ENCODE data around the gene VMP1.
"Not testable (repeated sequence)": the region's sequence is repeated elsewhere in the genome, so short reads cannot be mapped to it uniquely, and the experiment has no call there.

VMP1 gene

DNA sequence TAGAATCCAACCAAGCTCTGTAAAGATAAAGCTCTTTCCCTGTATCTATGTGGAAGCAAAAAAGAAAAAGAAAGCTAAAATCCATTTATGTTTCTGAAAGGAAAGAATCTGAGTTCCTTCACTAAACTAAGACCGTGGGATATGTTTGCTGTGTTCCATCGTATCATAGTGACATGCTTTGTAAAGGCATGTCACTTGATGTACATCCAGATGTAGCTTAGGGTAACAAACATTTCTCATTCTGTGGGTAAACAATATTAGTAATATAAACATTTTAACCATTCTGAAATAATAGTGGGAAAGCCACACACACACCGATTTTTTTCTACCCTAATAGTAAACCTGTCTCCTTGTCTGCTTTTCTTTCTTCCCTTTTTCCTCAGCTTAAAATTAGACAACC lies 107.2 kb downstream of the VMP1 start:
- DNase-seq = no peak

DNA sequence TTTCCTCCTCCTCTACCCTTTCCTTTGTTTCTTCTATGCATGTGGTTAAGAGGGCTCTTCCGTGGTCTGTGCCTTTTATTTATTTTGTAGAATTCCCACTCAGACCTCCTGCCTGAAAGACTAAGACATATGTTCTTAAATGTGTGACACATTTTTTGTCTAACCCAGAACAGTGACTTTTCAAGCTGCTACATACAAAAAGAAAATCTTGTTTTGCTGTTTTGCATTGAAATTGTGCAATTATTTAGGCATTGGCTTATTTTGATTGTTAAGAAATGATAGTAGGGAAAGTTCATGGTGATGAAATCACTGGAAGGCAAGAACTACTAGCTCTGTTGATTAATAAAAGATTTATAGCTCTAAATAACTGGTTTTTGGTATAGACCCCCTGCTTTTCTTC lies 108.5 kb downstream of the VMP1 start:
- DNase-seq = peak in 1 of 3 experiments; percentile 41

DNA sequence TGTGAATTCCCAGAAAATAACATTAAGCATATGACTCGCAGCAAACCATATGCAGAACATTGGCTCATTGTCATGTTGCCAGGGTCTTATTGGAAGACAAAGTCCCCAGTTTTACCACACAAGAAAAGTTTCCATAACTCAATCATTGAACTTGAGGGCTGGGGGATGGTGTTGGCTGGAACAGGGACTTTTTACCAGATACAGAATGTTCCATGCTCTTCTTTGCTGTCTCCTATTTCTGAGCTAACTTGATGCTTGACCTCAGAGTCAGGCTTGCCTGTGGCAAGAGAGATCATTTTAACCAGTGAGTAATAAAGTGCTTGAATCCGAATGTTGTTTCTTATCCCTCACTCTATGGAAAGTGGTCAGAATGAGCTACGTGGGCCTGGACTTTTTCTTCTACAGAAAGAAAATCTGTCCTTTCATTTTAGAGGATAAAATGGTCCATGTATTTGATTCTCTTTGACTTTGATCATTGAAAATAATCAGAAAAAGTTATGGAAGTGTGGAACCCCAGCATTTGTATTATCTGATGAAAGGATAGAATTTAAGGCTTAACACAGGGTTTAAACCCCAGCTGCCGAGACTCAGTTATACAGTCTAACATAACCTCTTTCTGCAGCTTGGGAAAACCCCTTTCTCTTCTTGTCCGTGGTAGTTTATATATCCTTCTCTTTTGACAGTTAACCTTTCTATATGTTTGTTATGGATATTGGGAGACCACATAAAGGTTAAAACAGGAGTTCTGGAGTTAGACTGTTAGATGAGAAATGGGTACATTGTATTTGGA lies 118.3 kb downstream of the VMP1 start:
- DNase-seq = no peak

DNA sequence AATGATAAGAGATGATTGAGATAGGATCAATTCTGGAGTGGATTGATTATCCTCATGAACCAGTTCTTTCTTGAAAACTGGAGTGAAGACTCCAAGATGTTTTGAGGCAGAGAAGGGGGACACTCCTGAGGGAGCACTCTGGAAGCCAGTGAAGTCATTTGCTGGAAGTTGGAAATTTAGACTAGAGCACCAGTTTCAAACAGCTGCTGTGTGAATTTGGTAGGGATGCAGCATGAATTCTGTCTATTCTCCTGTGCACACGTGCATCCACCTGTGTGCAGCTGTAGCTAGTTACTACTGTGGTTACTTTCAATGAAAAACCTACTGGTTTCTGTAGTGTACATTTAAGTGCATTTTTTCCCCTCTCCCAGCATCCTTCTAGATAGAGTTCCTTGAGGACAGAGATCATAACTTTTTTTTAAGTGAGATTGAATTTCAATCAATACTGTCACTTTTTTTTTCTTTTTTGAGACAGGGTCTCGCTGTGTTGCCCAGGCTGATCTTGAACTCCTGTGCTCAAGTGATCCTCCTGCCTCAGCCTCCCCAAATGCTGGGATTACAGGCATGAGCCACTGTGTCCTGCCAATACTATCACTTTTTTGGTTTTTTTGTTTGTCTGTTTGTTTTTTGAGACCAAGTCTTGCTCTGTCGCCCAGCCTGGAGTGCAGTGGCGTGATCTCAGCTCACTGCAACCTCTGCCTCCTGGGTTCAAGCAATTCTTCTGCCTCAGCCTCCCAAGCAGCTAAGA lies 119.4 kb downstream of the VMP1 start:
- DNase-seq = no peak

DNA sequence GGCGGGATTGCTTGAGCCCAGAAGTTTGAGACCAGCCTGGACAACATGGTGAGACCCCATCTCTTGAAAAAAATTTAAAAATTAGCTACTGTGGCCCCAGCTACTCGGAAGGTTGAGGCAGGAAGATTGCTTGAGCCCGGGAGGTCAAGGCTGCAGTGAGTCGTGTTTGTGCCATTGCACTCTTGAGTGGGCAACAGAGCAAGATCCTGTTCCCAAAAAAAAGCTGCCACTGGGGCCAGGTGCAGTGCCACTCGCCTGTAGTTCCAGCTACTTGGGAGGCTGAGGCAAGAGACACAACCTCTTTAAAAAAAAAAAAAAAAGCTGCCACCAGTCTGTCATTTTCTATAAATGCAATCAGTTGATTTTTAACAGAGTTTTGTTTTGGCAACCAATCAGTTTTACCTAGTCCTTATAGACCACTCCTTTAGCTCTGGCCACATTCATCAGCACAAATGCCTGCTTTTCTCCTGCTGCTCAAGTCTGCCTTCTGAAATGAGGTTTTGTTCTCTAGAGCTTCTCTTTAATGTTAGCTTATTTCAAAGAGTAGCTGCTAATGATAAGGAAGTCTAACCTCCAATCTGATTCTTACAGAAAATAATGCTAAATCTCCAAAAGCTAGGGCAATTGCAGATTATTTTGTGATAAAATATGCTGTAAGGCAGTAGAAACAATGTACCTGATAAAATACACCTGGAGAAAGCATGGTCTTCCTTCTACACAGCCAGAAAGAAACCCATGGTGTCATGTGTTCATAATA lies 120.4 kb downstream of the VMP1 start:
- DNase-seq = peak in 1 of 3 experiments; percentile 36

DNA sequence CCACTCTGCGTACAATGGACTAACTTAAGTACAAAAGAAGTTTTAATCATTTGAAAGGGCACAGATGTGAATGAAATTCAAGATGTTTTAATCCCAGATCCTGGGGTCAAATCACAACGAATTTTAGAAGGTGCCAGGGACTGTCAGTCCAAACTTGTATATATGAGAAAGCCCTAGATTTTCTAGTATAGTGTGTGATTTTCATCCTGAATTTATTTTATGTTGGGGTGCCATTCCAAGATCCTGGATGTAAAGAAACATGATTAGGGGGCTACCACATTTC lies 121.0 kb downstream of the VMP1 start:
- no peak for DNase-seq

DNA sequence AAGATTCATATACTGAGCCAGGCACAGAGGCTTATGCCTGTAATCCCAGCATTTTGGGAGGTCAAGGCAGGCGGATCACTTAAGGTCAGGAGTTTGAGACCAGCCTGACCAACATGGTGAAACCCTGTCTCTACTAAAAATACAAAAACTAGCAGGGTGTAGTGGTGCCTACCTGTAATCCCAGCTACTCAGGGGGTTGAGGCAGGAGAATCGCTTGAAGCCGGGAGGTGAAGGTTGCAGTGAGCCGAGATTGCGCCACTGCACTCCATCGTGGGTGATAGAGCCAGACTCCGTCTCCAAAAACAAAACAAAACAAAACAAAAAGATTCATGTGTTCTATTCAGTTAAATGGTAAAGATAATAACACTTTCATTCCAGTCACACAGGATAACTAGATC lies 121.4 kb downstream of the VMP1 start:
- not testable (repeated sequence) for DNase-seq

DNA sequence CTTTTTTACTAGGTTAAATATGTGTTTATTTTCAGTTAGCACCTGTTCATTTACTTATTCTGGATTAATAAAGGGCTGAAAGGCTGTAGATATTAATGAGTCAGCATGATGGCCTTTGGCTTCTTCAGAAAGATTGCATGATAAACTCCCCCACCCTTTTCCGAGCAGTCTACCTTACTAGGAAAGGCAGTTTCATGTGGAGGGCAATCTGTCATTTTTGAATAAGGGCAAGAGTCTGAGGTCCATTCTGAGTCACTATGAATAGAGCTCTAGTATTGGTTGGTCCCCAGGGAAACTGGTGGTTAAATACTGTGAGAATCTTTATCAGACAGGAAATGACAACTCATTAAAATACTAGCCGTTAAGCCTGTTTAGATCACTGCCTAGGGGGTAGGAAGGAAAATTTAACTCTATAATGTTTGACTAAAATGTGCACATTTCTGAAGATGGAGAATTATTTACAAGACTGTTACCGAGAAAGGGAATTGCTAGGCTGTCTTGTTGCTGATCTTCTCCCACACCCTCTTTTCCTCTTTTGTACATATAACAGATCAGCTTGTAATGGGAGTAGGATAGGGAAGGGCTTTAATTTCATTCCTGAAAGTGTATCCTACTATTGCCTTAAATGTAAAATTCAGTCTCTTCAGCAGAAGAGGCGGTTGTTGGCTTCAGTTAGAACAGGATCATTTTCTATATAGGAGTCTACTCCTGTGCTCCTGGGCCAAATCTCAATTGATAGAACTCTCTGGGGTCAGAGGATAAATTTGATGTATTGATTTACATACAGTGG lies 122.0 kb downstream of the VMP1 start:
- DNase-seq = peak; percentile 38 to 94 (median 75)

DNA sequence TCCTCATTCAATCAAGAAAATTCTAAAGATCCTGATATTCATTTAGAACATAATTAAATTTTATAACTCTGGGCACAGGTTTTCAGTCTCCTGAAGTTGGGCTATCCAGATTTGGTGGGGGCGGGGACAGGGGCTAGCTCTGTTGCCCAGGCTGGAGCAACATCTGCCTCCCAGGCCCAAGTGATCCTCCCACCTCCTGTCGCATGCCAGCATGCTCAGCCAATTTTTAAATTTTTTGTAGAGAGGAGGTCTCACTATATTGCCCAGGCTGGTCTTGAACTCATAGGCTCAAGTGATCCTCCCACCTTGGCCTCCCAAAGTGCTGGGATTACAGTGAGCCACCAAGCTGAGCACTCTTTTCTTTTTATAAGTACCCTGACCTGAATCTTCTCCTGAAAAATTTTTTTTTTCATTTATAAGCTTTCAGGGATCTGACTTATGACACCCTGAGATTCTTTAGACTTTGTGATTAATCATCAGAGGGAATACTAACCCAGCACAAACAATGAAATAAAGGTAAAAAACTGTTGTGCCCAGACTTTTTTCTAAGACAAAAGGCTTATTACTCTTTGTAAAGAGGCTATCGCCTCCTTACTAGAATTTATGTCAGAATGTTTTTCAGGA lies 122.7 kb downstream of the VMP1 start:
- DNase-seq = no peak

DNA sequence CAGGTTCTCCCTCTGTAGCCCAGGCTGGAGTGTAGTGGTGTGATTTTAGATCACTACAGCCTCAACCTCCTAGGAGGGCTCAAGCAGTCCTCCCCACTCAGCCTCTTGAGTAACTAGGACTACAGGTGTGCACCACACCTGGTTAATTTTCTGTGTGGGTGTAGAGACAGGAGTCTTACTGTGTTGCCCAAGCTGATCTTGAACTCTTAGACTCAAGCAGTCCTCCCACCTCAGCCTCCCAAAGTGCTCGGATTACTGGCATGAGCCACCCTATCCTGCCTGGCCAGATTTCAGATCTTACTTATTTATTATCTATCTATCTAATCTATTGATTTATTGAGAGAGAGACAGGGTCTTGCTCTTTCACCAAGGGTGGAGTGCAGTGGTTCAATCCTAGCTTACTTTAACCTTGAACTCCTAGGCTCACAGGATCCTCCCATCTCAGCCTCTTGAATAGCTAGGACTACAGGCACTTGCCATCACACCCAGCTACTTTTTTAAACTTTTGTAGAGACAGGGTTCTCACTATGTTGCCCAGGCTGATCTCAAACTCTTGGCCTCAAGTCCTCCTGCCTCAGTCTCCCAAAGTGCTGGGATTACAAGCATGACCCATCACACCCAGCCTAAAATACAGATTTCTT lies 123.5 kb downstream of the VMP1 start:
- DNase-seq = peak in 1 of 3 experiments; percentile 8

DNA sequence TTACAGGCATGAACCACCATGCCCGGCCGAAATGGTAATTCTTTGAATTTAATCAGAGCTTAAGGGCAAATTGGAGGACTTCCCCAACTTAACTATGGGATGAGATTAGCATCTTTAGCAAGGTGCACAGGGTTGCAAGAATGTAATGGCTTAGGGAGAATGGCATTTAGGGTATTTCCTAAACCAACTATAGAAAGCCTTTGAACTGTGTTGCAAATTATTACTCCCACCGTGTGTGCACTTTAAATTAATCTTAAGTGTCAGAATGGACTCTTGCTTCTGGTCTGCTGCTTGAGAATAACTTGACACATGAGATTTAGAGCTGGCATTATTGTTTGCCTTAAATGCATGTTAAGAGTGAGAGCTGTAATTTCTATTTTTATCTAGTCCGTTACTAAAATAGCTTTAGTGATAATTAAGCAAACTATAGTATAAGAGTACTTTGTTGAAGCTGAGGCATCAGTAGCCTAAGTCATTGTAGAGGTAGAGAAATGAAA lies 125.5 kb downstream of the VMP1 start:
- no peak for DNase-seq

DNA sequence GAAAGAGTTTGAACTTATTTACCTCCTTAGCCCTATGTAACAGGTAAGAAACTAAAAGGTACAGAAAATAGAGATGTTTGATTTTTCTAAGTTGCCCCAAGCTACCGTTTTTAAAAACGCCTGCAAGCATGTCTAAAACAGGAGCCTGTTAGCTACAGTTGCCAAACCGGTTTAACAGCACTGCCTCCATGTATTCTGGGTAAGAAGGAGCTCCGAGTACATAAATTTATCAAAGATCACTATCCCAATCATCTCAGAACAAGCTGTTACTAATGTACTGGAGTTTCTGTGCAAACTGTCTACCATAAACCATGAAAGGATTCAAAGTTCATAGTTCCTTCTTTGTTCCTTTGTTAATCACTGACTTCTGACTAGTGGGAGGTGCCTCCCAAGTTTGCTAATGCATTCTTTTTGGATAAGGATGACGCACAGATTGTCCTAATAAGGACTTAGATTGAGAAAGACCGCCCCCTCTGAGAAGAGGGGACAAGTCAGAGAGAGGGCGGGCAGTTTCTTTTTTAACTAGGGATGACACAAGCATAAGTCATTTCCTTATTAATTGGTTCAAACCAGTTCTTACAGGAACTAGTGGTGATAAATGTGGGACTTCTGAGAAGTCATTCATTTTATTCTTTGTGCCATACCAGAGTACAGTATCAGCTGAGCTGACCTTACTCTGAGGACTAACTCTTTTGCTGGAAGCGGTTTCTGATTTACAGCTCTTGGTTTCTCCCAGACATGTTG lies 130.0 kb downstream of the VMP1 start:
- DNase-seq = peak in 2 of 3 experiments; percentile 90 to 97

DNA sequence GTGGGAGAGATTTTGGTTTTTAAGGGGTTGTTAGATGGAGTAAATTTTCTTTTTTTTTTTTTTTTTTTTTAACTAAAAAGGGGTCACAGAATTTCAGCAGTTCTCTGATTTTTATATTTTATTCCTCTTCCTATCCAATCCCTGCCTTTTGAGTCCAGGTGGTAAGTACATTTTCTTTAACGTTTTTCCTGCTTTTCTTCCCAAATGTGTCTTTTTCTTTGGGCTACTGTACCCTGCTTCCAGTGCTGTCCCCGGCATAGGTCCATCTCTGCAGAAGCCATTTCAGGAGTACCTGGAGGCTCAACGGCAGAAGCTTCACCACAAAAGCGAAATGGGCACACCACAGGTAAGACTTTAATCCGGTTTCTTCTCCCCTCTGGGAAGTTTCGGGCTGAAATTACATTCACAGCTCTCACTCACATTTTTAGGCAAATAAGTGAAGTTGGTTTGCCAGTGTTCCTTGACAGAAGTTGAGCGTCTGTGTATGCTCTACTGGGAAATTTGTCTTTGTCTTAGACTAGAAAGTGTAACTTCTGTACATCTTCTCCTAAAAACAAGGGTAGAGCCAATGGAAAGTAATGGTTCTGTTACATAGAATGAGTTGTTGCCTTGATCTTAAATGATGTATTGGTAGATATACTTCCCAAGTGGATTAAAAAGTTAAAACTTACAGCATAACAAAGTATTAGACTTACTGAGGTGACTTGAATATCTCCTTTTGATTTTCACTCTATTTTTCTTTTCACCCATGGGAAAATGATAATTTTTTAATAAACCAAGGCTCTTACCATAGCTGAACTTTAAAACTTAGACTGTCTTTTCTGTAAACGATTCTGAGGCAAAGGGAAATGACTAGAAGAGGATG lies 130.8 kb downstream of the VMP1 start:
- peak in 2 of 3 experiments; percentile 19 to 52 for DNase-seq

DNA sequence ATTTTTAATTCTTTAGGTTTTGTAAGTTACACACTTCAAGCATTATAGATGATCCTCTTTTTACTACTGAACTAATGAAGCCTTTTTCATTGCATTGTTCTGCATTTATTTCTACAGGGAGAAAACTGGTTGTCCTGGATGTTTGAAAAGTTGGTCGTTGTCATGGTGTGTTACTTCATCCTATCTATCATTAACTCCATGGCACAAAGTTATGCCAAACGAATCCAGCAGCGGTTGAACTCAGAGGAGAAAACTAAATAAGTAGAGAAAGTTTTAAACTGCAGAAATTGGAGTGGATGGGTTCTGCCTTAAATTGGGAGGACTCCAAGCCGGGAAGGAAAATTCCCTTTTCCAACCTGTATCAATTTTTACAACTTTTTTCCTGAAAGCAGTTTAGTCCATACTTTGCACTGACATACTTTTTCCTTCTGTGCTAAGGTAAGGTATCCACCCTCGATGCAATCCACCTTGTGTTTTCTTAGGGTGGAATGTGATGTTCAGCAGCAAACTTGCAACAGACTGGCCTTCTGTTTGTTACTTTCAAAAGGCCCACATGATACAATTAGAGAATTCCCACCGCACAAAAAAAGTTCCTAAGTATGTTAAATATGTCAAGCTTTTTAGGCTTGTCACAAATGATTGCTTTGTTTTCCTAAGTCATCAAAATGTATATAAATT lies 132.3 kb downstream of the VMP1 start:
- DNase-seq = no peak

DNA sequence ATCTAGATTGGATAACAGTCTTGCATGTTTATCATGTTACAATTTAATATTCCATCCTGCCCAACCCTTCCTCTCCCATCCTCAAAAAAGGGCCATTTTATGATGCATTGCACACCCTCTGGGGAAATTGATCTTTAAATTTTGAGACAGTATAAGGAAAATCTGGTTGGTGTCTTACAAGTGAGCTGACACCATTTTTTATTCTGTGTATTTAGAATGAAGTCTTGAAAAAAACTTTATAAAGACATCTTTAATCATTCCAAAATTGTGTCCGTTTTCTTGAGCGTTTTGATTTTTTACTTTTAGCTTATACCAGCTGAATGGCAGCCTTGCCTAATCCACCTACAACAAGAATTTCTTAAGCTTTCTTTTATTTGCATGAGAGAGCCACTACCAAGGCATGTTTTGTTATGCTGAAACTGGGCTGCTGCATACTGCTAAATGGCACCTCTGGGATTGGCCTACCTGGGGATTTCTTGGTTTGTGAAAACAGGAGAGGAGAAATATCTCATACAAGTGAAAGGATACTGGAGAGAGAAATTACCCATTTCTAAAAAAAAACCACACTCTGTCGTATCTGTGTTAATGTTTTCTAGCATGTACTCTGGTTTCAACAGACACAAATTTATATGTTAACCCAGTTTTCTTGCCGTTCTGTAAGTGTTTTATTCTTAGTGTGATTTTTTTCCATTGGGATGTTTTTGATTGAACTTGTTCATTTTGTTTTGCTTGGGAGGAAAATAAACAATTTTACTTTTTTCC lies 133.1 kb downstream of the VMP1 start:
- DNase-seq = no peak

DNA sequence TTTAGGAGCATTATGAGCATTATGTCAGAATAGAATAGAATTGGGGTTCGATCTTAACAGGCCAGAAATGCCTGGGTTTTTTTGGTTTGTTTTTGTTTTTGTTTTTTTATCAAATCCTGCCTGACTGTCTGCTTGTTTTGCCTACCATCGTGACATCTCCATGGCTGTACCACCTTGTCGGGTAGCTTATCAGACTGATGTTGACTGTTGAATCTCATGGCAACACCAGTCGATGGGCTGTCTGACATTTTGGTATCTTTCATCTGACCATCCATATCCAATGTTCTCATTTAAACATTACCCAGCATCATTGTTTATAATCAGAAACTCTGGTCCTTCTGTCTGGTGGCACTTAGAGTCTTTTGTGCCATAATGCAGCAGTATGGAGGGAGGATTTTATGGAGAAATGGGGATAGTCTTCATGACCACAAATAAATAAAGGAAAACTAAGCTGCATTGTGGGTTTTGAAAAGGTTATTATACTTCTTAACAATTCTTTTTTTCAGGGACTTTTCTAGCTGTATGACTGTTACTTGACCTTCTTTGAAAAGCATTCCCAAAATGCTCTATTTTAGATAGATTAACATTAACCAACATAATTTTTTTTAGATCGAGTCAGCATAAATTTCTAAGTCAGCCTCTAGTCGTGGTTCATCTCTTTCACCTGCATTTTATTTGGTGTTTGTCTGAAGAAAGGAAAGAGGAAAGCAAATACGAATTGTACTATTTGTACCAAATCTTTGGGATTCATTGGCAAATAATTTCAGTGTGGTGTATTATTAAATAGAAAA lies 133.8 kb downstream of the VMP1 start:
- not testable (repeated sequence) for DNase-seq

DNA sequence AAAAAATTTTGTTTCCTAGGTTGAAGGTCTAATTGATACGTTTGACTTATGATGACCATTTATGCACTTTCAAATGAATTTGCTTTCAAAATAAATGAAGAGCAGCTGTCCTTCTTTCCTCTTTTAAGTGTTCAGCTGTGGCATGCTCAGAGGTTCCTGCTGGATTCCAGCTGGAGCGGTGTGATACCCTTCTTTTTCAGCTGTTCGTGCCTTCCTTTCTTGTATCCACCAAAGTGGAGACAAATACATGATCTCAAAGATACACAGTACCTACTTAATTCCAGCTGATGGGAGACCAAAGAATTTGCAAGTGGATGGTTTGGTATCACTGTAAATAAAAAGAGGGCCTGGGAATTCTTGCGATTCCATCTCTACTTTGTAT lies 134.4 kb downstream of the VMP1 start:
- DNase-seq = not testable (repeated sequence)
